Ovary (tissue), 9 donors: ENCODE results near the gene MRPS5. TPM values are rescaled to one million over a fixed set of nuclear protein-coding genes. Genes with fewer than 3 reads are reported as not detected.
A peak's percentile ranks its signal among the peaks of the same experiment; 100 is the strongest.

Source experiments
- DNase-seq, 5 donors: peaks; one replicate each; pipeline ENCODE4 v3.0.0-alpha.2; 2019 to 2020
- H3K27ac ChIP-seq, 2 donors: fragments of 200-600 bp; one replicate each; pipeline versions ENCODE4 v1.5.1 to v1.8.0; 2019 to 2022
- H3K27me3 ChIP-seq: fragments of 200-600 bp; one replicate; pipeline ENCODE4 v1.8.0; 2022
- H3K36me3 ChIP-seq: fragments of 200-600 bp; sonication (generic); one replicate; pipeline ENCODE4 v1.5.1; 2019
- H3K4me1 ChIP-seq: one replicate; pipeline ENCODE4 v1.8.1; 2013; ENCODE audit warnings: mild to moderate bottlenecking, moderate library complexity; ENCODE audit not compliant: insufficient read depth
- H3K4me3 ChIP-seq: fragments of 200-600 bp; sonication (generic); one replicate; pipeline ENCODE4 v1.5.1; 2017
- H3K9me3 ChIP-seq, 2 donors: fragments of 200-600 bp in 1 of 2; sonication (generic) in 1 of 2; one replicate each; pipeline versions ENCODE4 v1.5.1 to v1.8.1; 2013 to 2019; ENCODE audit warnings: mild to moderate bottlenecking in 1 of 2, moderate library complexity in 1 of 2
- EP300 ChIP-seq: sonication (generic); formaldehyde crosslinking; IDR thresholded peaks from one replicate; pipeline ENCODE4 v1.6.1; 2017; ENCODE audit warnings: antibody characterized with exemption
- POLR2A ChIP-seq: fragments of 450-650 bp; IDR thresholded peaks from one replicate; pipeline ENCODE4 v1.6.1; 2017; ENCODE audit warnings: antibody characterized with exemption, mild to moderate bottlenecking, moderate library complexity
- WGBS, 3 donors: extraction: QIAGEN DNeasy Blood & Tissue Kit in 1 of 3; methylation state at CpG; one replicate each; pipeline versions ENCODE4 v1.1.5 to v1.1.7; 2013 to 2017; 5-methylcytosine and 5-hydroxymethylcytosine counted together
- intact Hi-C, 4 donors: fragments of 100-400 bp; cut with DNase I; formaldehyde crosslinking; loops; one replicate each; pipeline versions ENCODE4 v1.11.0 to v1.15.1; 2022 to 2023
- polyA plus RNA-seq, 2 donors: library from polyadenylated mRNA; stranded (reverse); fragments of 200-250 nt in 1 of 2; fragments of 350-450 nt in 1 of 2; fragmentation: Illumina TruSeq in 1 of 2; extraction: RNeasy Lipid Tissue Mini Kit (QIAGEN cat#74804) in 1 of 2; gene quantifications; one replicate each; pipeline ENCODE4 v1.2.3, GENCODE V29; 2013 to 2014
- total RNA-seq, 7 donors: library from RNA; depleted of rRNA in 2 of 7; stranded (reverse); fragments of >200 nt in 2 of 7; fragmentation: NEBNext Ultra II Directional in 3 of 7; extraction: Animal tissue kit (Norgen Biotek cat#: 25700) in 3 of 7; gene quantifications; one replicate each; pipeline versions ENCODE4 v1.1.0 to v1.2.4, GENCODE V29; 2016 to 2023
- TF ChIP-seq, protein P1 (sequence below), 3 donors: fragments of 450-650 bp in 2 of 3; fragments of 200-600 bp in 1 of 3; IDR thresholded peaks; one replicate each; pipeline versions ENCODE4 v1.5.1 to v1.8.0; 2016 to 2022; ENCODE audit warnings: antibody characterized with exemption in 3 of 3, mild to moderate bottlenecking in 1 of 3
- donor health status: DM: no; HTN: no; CAD: no; lungs with moderate emphysema.
- donor health status: DM: no; HTN: no; CAD: no.
- donor health status: Bipolar disorder and iron deficiency.
- donor health status: DM: yes; HTN: yes; CAD: no.
- donor health status: DM: no; HTN: no; CAD: no.
- donor health status: DM: yes; HTN: yes; CAD: no.

MRPS5 gene
- total and polyA plus RNA-seq, 9 donors: 32.4 to 62.9 (median 39.7) TPM

DNA sequence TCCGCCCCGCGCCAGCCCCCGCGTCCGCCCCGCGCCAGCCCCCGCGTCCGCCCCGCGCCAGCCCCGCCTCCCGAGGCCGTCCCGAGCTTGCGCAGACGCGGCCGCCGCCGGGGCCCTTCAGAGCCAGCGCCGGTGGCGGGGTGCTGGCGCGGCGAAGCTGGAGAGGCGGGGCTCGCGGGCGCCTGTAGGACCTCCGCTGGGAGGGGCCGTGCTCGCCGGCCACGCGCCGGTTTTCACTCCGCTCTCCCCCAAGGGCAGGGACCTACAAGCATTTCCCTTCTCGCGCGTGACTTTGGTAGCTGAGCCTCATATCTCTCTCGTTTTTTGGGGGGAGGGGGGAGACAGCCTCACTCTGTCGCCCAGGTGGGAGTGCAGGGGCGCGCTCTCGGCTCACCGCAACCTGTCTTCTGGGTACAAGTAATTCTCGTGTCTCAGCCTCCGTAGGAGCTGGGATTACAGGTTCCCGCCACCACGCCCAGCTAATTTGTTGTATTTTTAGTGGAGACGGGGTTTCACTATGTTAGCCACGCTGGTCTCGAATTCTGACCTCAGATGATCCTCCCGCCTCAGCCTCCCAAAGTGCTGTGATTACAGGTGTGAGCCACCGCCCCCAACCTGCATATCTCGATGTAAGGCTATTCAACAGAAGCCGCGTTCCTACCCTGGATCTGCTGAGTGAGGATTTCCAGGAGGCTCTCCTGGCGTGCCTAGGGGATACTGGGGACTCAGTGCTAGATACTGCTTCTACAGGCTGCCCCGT is 38.3 kb upstream of the MRPS5 start, which contains the start of gene ZNF514:
ZNF514 (minus strand) TSS at position 159 of the 760 bp plus-strand sequence. CDS start 6,595 bp downstream, outside the sequence.
- Histone ChIP-seq H3K4me3 (peak within 1 kb of the TSS; percentile 73), H3K27me3 (no peaks in the 10 kb centered on the region), H3K27ac (peak within 1 kb of the TSS; percentile 49 to 70), H3K36me3 (no peaks in the 10 kb centered on the region), H3K9me3 (no peaks in the 10 kb centered on the region), H3K4me1 (peaks cover 6% of the 10 kb centered on the region)
- WGBS, 3 donors: 6 to 14% (median 9%) methylated on average over 35 to 60 of the region's 64 CpGs
- peak; percentile 13 for TF ChIP-seq POLR2A
- TF ChIP-seq, protein P1, sequence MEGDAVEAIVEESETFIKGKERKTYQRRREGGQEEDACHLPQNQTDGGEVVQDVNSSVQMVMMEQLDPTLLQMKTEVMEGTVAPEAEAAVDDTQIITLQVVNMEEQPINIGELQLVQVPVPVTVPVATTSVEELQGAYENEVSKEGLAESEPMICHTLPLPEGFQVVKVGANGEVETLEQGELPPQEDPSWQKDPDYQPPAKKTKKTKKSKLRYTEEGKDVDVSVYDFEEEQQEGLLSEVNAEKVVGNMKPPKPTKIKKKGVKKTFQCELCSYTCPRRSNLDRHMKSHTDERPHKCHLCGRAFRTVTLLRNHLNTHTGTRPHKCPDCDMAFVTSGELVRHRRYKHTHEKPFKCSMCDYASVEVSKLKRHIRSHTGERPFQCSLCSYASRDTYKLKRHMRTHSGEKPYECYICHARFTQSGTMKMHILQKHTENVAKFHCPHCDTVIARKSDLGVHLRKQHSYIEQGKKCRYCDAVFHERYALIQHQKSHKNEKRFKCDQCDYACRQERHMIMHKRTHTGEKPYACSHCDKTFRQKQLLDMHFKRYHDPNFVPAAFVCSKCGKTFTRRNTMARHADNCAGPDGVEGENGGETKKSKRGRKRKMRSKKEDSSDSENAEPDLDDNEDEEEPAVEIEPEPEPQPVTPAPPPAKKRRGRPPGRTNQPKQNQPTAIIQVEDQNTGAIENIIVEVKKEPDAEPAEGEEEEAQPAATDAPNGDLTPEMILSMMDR (IDR thresholded peaks at IDR 0.05): no peak
- no peak for TF ChIP-seq EP300
- intact Hi-C loops: no loop called here
- peak; percentile 79 to 86 (median 82) for DNase-seq

DNA sequence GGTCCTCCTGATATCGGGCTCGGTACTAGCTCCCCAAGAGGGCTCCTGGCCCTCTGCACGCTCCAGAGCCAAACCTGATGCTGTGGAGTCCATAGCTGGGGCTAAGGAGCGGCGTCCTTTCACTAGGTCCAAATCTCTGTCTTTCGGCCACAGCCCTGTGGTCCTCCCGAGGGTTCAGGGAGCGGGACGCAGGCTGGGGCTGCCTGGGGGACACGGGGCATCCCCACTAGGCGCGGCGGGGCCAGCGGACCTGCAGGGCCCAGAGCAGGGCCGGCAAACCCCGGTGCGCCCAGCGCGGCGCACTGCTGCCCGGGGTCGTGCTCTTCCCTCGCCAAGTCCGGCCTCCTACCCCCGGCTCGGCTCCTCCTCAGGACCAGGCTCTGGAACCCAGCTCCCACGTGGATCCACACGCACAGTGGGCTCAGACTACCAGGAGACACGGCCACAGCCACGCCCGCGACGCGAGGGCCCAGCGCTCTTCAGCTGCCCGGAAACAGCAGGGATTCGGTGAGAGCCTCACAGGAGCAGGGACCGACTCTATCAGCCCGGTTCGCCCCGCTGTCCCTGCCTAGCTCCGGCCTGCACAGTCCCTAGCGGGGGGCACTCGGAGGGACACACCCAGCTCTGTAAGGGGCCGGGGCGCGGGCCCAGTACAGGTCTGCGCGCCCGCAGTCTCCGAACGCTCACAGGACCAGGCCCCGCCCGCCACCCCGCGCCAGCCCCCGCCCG is 37.4 kb upstream of the MRPS5 start:
- intact Hi-C loops: no loop called here
- DNase-seq: peak; percentile 49 to 70 (median 66)
- Histone ChIP-seq H3K4me3 (peak overlapping the region; percentile 73), H3K9me3 (no peaks in the 10 kb centered on the region), H3K27me3 (no peaks in the 10 kb centered on the region), H3K27ac (peak overlapping the region; percentile 49 to 60), H3K4me1 (peaks cover 6% of the 10 kb centered on the region), H3K36me3 (no peaks in the 10 kb centered on the region)
- no peak for TF ChIP-seq EP300
- TF ChIP-seq POLR2A: no peak
- TF ChIP-seq, protein P1 (IDR thresholded peaks at IDR 0.05): no peak
- WGBS, 3 donors: 1 to 3% (median 2%) methylated on average over 26 to 58 of the region's 58 CpGs

DNA sequence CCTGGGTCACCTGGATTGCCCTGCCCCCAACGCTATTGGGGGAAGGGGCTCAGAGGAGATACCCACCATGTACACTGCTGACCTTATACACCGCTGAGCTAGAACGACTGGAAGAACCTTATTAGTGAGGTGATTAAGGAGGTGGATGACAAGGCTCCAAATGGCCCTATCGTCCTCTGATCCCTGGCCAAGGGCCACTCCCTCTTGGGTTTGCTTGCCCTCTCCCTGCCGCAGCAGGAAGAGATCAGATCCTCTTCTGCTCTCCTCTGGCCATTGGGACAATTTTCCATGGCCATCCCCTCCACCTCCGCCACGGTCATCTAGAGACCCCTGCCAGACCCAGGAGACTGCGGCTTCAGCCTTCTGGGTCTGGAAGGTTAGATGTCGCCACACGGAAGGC is 36.8 kb upstream of the MRPS5 start:
- TF ChIP-seq, protein P1 (IDR thresholded peaks at IDR 0.05): no peak
- DNase-seq: peak in 1 of 5 donors; percentile 35
- Histone ChIP-seq H3K4me1 (peaks cover 6% of the 10 kb centered on the region), H3K9me3 (no peaks in the 10 kb centered on the region), H3K4me3 (peak overlapping the region; percentile 73), H3K27ac (no peak overlapping the region), H3K36me3 (no peaks in the 10 kb centered on the region), H3K27me3 (no peaks in the 10 kb centered on the region)
- WGBS, 3 donors: 45 to 64% (median 52%) methylated on average over 10 of the region's 10 CpGs
- intact Hi-C loops: no loop called here

DNA sequence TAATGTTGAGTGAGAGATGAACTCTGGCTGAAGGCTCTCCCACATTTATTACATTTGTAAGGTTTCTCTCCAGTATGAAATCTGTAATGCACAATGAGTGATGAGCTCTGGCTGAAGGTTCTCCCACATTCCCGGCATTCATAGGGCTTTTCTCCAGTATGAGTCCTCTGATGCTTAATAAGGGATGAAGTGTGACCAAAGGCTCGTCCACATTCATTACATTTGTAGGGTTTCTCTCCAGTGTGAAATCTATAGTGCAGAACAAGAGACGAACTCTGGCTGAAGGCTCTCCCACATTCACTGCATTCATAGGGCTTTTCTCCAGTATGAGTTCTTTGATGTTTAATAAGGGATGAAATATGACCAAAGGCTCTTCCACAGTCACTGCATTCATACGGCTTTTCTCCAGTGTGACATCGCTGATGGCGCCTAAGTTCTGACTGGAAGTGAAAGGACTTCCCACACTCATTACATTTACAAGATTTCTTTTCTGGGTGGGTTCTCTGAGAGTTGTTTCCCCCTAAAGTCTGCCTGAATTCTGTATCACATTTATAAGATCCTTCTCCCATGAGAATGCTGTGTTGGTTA is 27.9 kb upstream of the MRPS5 start:
- 95 to 98% (median 96%) methylated on average over 6 of the region's 6 CpGs for WGBS, 3 donors
- Histone ChIP-seq H3K27me3 (no peaks in the 10 kb centered on the region), H3K36me3 (peaks cover 5% of the 10 kb centered on the region), H3K27ac (no peak overlapping the region), H3K4me3 (no peak overlapping the region), H3K4me1 (no peaks in the 10 kb centered on the region), H3K9me3 (peaks cover 6 to 54% of the 10 kb centered on the region in 2 donors)
- intact Hi-C loops: no loop called here
- DNase-seq: no peak
- no peak for TF ChIP-seq EP300
- TF ChIP-seq, protein P1 (IDR thresholded peaks at IDR 0.05): no peak
